ENCODE results near the gene PCDH15.

- no peak for TF ChIP-seq POLR2A (IDR thresholded peaks at IDR 0.05)
- TF ChIP-seq CTCF (IDR thresholded peaks at IDR 0.05): no peak
Measured at GRCh38 chr10:53841483-53842145, 959.4 kb downstream of the PCDH15 start.
